IMR-90 (cell line): ENCODE measurements around the gene SPATA31D4. TPM values are rescaled to one million over a fixed set of nuclear protein-coding genes. Genes with fewer than 3 reads are reported as not detected.

Experiments used
- ATAC-seq: fragments of 200-7000 bp; cut with Tn5 transposase; 2 replicates; pipeline ENCODE4 v1.9.1; 2020; ENCODE audit warnings: low read depth, mild to moderate bottlenecking, moderate library complexity
- BruUV-seq: library from RNA; stranded (reverse); fragments of 400-500 nt; replicated peaks from 2 replicates; lab custom pipeline; 2021; lab: Mats Ljungman, UMichigan
- CTCF ChIA-PET: fragments of 300-600 bp; formaldehyde crosslinking; extraction: SDS; loops from one replicate; lab custom pipeline; 2021; ENCODE audit warnings: antibody characterized with exemption; lab: Yijun Ruan, JAX
- POLR2A ChIA-PET: fragments of 300-600 bp; sonication (Branson Sonifier 250); formaldehyde crosslinking; loops from one replicate; lab custom pipeline; 2022; ENCODE audit warnings: antibody characterized with exemption; ENCODE audit not compliant: unreplicated experiment; lab: Charles Lee
- DNase-seq: peaks from one replicate; pipeline ENCODE4 v3.0.0; 2013
- H2AFZ ChIP-seq: replicated peaks from 2 replicates; pipeline ENCODE3; 2013; ENCODE audit warnings: low read length, mild to moderate bottlenecking; ENCODE audit not compliant: poor library complexity
- H2AK5ac ChIP-seq: 2 replicates; pipeline ENCODE4 v1.6.1; 2013; ENCODE audit warnings: low read depth, low read length, inconsistent platforms
- H2AK9ac ChIP-seq: replicated peaks from 2 replicates; pipeline ENCODE3; 2013; ENCODE audit warnings: mild to moderate bottlenecking, low read depth, low read length, moderate library complexity; ENCODE audit not compliant: poor library complexity
- H2BK120ac ChIP-seq: 2 replicates; pipeline ENCODE4 v1.6.1; 2013; ENCODE audit warnings: low read depth, low read length, inconsistent platforms
- H2BK15ac ChIP-seq: 3 replicates; pipeline ENCODE4 v1.6.1; 2013; ENCODE audit warnings: low read depth, low read length, inconsistent platforms
- H2BK20ac ChIP-seq: 2 replicates; pipeline ENCODE4 v1.6.1; 2013; ENCODE audit warnings: low read depth, mild to moderate bottlenecking, inconsistent platforms, low read length, moderate library complexity
- H2BK5ac ChIP-seq: 2 replicates; pipeline ENCODE4 v1.6.1; 2013; ENCODE audit warnings: mild to moderate bottlenecking, low read depth, low read length, inconsistent platforms; ENCODE audit not compliant: poor library complexity, severe bottlenecking
- H3K14ac ChIP-seq: replicated peaks from 2 replicates; pipeline ENCODE4 v1.6.1; 2013; ENCODE audit warnings: low read depth, low read length, inconsistent platforms
- H3K18ac ChIP-seq: 2 replicates; pipeline ENCODE4 v1.6.1; 2013; ENCODE audit warnings: low read depth, low read length, control low read depth
- H3K23ac ChIP-seq: 2 replicates; pipeline ENCODE4 v1.6.1; 2013; ENCODE audit warnings: low read depth, low read length, inconsistent platforms
- H3K27ac ChIP-seq: 2 replicates; pipeline ENCODE4 v1.5.1; 2013; ENCODE audit warnings: mild to moderate bottlenecking, control low read depth, low read length; ENCODE audit not compliant: insufficient read depth
- H3K27me3 ChIP-seq: 2 replicates; pipeline ENCODE4 v1.6.1; 2013; ENCODE audit warnings: low read length; ENCODE audit not compliant: control insufficient read depth, insufficient read depth
- H3K36me3 ChIP-seq: 2 replicates; pipeline ENCODE4 v1.6.1; 2013; ENCODE audit warnings: low read length, mixed read lengths; ENCODE audit not compliant: control insufficient read depth, insufficient read depth
- H3K4ac ChIP-seq: 2 replicates; pipeline ENCODE4 v1.6.1; 2013; ENCODE audit warnings: low read depth, low read length, inconsistent platforms
- H3K4me1 ChIP-seq: 2 replicates; pipeline ENCODE4 v1.6.1; 2013; ENCODE audit warnings: low read length, mixed read lengths; ENCODE audit not compliant: control insufficient read depth, insufficient read depth
- H3K4me2 ChIP-seq: 2 replicates; pipeline ENCODE4 v1.6.1; 2013; ENCODE audit warnings: low read depth, mild to moderate bottlenecking, control low read depth, low read length, moderate library complexity
- H3K4me3 ChIP-seq: 2 replicates; pipeline ENCODE4 v1.5.1; 2013; ENCODE audit warnings: low read depth, mild to moderate bottlenecking, control low read depth, low read length, moderate library complexity; ENCODE audit not compliant: insufficient read depth
- H3K56ac ChIP-seq: 2 replicates; pipeline ENCODE4 v1.6.1; 2013; ENCODE audit warnings: low read length, inconsistent platforms; ENCODE audit not compliant: insufficient read depth; ENCODE audit errors: extremely low read depth
- H3K79me1 ChIP-seq, 2 experiments: 2 replicates each; pipeline ENCODE4 v1.6.1; 2013; ENCODE audit warnings: low read length in 2 of 2, inconsistent platforms in 1 of 2, low read depth in 1 of 2
- H3K9ac ChIP-seq: 2 replicates; pipeline ENCODE4 v1.6.1; 2013; ENCODE audit warnings: low read depth, low read length, control low read depth
- H3K9me1 ChIP-seq: 2 replicates; pipeline ENCODE4 v1.6.1; 2013; ENCODE audit warnings: low read length, inconsistent platforms; ENCODE audit not compliant: insufficient read depth
- H3K9me3 ChIP-seq: 2 replicates; pipeline ENCODE4 v1.6.1; 2013; ENCODE audit warnings: low read length; ENCODE audit not compliant: control insufficient read depth, insufficient read depth
- H4K20me1 ChIP-seq: 2 replicates; pipeline ENCODE4 v1.6.1; 2013; ENCODE audit warnings: low read length, inconsistent platforms; ENCODE audit not compliant: insufficient read depth
- H4K5ac ChIP-seq: 2 replicates; pipeline ENCODE4 v1.6.1; 2013; ENCODE audit warnings: mild to moderate bottlenecking, low read depth, low read length, control low read depth
- H4K8ac ChIP-seq, 2 experiments: 2 replicates each; pipeline ENCODE4 v1.6.1; 2013; ENCODE audit warnings: low read depth in 2 of 2, low read length in 2 of 2, control low read depth in 1 of 2, inconsistent platforms in 1 of 2
- H4K91ac ChIP-seq: 2 replicates; pipeline ENCODE4 v1.6.1; 2013; ENCODE audit warnings: low read depth, low read length, inconsistent platforms; ENCODE audit not compliant: insufficient read depth
- MAZ ChIP-seq: IDR thresholded peaks from 2 replicates; pipeline ENCODE4 v1.6.1; 2012; ENCODE audit warnings: low read depth, mild to moderate bottlenecking, low read length, improper control_type of control experiment, moderate library complexity, borderline replicate concordance
- RAD21 ChIP-seq: IDR thresholded peaks from 2 replicates; pipeline ENCODE4 v1.6.1; 2012; ENCODE audit warnings: low read length, improper control_type of control experiment
- WGBS, 2 experiments: methylation state at CpG; one replicate each; pipeline versions ENCODE4 v1.1.5 to v1.1.7; 2013; ENCODE audit warnings: missing lambda C conversion rate in 2 of 2; ENCODE audit not compliant: insufficient read length in 1 of 2; ENCODE audit errors: extremely low coverage in 2 of 2; 5-methylcytosine and 5-hydroxymethylcytosine counted together
- dilution Hi-C: fragments of 300-500 bp; cut with HindIII; formaldehyde crosslinking; loops from one replicate; pipeline ENCODE4 v1.14.3; 2018; ENCODE audit warnings: low sequenced_read_pairs; ENCODE audit not compliant: unreplicated experiment
- in situ Hi-C: fragments of 300-500 bp; cut with MboI; formaldehyde crosslinking; loops from 3 replicates; pipeline ENCODE4 v1.14.3; 2019; ENCODE audit warnings: low sequenced_read_pairs, inconsistent platforms, mixed read lengths
- intact Hi-C: fragments of 100-400 bp; cut with micrococcal nuclease; formaldehyde crosslinking; loops from 2 replicates; pipeline ENCODE4 v1.10.0; 2022
- polyA plus RNA-seq, 3 experiments: library from polyadenylated mRNA; depleted of rRNA; stranded (reverse); fragments of >200 nt; gene quantifications; 2 replicates each; pipeline ENCODE4 v1.2.3, GENCODE V29; 2012; ENCODE audit warnings: low replicate concordance in 1 of 3
- total RNA-seq: library from RNA; depleted of rRNA; stranded (reverse); fragments of >200 nt; gene quantifications from 2 replicates; pipeline ENCODE4 v1.2.3, GENCODE V29; 2012
- TF ChIP-seq, protein P1 (sequence below): fragments of 150-350 bp; IDR thresholded peaks from 2 replicates; pipeline ENCODE4 v1.6.1; 2017; ENCODE audit warnings: mild to moderate bottlenecking, antibody characterized with exemption, low read length, low read depth
- TF ChIP-seq, protein P2 (sequence below): fragments of 150-350 bp; IDR thresholded peaks from 2 replicates; pipeline ENCODE4 v1.6.1; 2016; ENCODE audit warnings: low read depth, mild to moderate bottlenecking, low read length, moderate library complexity, borderline replicate concordance

SPATA31D4 gene
- total and polyA plus RNA-seq, 2 of the 4 experiments (the other 2 are of a cell fraction): not detected

DNA sequence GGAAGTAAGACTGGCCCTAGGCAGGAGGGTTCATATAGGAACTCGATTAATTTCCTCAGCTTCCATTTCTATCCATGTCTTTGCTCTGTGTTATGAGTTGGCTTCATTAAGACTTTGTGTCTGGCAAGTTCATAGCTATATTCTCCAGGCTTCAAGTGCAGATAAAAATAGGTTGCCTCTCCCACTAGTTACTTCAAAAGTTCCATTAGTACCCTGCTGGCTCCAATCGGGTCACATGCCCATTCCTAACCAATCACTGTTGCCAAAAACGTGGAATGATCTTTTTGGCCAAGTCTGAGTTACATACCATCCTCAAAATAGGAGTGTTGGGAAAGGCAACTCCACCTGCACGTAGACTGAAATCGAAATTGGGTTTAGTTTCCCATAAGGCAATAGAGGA is 46.5 kb downstream of the SPATA31D4 start:
- POLR2A ChIA-PET: no interaction called here
- Histone ChIP-seq H3K9ac (no peak overlapping the region), H2AK5ac (no peak overlapping the region), H4K5ac (no peak overlapping the region), H3K9me3 (no peaks in the 10 kb centered on the region), H3K4me1 (no peaks in the 10 kb centered on the region), H2BK20ac (no peak overlapping the region), H2BK15ac (no peak overlapping the region), H3K14ac (no peak overlapping the region), H3K4ac (no peak overlapping the region), H4K91ac (no peak overlapping the region), H3K27ac (no peak overlapping the region), H3K36me3 (no peaks in the 10 kb centered on the region), H3K18ac (no peak overlapping the region), H2BK120ac (no peak overlapping the region), H4K8ac (no peak overlapping the region), H4K20me1 (no peaks in the 10 kb centered on the region), H3K79me1 (no peaks in the 10 kb centered on the region), H3K23ac (no peak overlapping the region), H3K9me1 (no peaks in the 10 kb centered on the region), H2AFZ (no peak overlapping the region), H2BK5ac (no peak overlapping the region), H3K27me3 (peaks cover 3% of the 10 kb centered on the region), H2AK9ac (no peak overlapping the region), H3K4me3 (no peak overlapping the region), H3K56ac (no peak overlapping the region), H3K4me2 (no peak overlapping the region)
- in situ Hi-C loops (no loop called here), dilution Hi-C loops (no loop called here), intact Hi-C loops (no loop called here)
- DNase-seq: no peak
- TF ChIP-seq, protein P1, sequence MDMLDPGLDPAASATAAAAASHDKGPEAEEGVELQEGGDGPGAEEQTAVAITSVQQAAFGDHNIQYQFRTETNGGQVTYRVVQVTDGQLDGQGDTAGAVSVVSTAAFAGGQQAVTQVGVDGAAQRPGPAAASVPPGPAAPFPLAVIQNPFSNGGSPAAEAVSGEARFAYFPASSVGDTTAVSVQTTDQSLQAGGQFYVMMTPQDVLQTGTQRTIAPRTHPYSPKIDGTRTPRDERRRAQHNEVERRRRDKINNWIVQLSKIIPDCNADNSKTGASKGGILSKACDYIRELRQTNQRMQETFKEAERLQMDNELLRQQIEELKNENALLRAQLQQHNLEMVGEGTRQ: no peak
- TF ChIP-seq RAD21 (no peak), MAZ (no peak)
- TF ChIP-seq, protein P2, sequence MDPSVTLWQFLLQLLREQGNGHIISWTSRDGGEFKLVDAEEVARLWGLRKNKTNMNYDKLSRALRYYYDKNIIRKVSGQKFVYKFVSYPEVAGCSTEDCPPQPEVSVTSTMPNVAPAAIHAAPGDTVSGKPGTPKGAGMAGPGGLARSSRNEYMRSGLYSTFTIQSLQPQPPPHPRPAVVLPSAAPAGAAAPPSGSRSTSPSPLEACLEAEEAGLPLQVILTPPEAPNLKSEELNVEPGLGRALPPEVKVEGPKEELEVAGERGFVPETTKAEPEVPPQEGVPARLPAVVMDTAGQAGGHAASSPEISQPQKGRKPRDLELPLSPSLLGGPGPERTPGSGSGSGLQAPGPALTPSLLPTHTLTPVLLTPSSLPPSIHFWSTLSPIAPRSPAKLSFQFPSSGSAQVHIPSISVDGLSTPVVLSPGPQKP: no peak
- no peak for ATAC-seq
- BruUV-seq: no TSS peak
- WGBS, 2 experiments: no CpG with 5 or more reads among the region's 5 CpGs
- CTCF ChIA-PET: no interaction called here
